Occipital lobe (tissue), 2 donors: ENCODE data around the gene PIF1. TPM values are rescaled to one million over a fixed set of nuclear protein-coding genes. Genes with fewer than 3 reads are reported as not detected.
"Not testable (repeated sequence)": the region's sequence is repeated elsewhere in the genome, so short reads cannot be mapped to it uniquely, and the experiment has no call there.

Source experiments
- DNase-seq: peaks from one replicate; lab custom pipeline; 2025; lab: John Stamatoyannopoulos, UW
- total RNA-seq: library from RNA; depleted of rRNA; stranded (reverse); fragments of >200 nt; gene quantifications from one replicate; pipeline ENCODE4 v1.2.3, GENCODE V29; 2014

Gene PIF1
- total RNA-seq, 1 donor from 2014 or later = 0.47 TPM

DNA sequence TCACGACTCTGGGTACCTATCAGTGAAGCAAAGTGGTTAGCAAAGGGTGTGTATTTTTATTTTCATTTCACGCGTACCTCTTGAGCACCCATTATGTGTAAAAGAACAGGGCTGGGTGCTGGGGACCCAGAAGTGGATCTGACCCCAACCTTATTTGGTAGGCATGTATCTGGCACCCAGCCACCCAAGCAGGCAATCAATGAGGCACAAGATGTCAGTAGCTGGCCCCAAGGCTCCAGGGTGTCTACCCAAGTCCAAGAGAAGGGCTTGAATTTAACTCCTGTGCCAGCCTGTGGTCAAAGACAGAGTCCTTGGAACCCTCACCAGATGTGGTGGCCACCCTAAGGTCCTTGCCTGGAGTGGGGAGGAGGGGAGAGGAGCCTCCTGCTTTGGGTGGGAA lies 22.0 kb upstream of the PIF1 start:
- no peak for DNase-seq

DNA sequence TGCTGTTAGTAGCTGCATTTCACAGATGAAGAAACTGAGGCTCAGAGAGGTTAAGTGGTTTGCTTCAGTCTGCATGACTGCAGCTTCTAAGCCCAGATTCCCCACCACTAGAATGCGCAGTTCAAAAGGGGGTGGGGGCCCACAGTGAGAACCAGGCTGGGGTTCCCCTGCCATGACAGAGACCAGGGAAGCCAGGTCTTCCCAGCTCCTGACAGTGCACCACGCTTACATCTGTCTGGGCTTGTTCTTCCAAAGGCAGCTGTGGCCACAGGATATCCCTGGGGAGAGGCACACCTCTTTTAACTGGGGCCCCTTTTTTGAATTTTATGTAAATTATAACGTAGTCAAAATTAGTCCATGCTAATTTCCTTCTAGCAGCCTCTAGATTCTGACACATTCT lies 21.6 kb upstream of the PIF1 start:
- DNase-seq = no peak

DNA sequence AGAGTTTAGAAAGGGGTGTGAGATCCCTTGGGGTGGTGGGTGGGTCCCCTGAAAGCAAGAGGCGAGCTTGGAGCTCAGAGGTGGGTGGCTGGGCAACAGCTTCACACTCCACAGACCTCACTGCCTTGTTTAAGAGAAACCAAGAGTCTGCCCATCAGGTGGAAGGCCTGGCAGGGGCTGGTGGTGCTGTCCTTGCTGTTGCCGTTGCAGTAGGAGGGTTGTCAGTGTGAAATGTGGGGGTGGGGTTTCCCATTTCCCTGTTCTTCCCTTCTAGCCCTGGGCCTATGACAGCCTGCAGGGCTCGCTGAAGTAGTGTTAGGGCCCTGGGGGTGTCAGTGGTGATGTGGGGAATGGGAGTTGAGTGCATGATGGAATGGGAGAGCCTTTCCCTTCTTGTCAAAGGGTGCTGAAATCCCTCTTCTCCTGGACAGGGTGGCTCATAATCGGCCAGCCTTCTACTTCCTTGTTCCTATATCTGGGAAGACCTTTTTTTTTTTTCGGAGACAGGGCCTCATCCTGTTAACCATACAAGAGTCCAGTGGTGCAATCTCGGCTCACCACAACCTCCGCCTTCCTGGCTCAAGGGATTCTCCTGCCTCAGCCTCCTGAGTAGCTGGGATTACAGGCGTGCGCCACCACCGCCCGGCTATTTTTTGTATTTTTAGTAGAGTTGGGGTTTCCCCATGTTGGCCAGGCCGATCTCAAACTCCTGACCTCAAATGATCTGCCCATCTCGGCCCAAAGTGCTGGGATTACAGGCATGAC lies 20.6 kb upstream of the PIF1 start:
- no peak for DNase-seq

DNA sequence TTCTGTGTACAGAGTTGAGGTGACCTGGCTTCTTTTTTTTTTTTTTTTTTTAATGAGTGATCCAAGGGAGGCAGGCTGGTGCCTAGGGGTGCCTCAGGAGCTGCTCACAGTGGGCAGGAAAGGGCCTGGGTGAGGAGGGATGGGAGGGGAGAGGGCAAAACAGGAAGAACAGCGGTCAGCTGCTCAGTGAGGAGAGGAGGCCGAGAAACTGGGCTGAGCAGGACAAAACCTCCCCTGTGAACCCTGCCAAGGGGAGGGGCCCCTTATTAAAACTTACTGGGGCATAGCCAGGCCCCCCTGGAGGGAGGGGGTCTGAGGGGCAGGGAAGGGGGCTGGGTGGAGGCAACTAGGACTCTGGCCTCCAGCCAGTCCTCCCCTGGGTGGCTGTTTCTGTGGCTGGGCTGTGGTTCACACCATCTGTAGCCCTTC lies 19.8 kb upstream of the PIF1 start:
- peak; percentile 32 for DNase-seq

DNA sequence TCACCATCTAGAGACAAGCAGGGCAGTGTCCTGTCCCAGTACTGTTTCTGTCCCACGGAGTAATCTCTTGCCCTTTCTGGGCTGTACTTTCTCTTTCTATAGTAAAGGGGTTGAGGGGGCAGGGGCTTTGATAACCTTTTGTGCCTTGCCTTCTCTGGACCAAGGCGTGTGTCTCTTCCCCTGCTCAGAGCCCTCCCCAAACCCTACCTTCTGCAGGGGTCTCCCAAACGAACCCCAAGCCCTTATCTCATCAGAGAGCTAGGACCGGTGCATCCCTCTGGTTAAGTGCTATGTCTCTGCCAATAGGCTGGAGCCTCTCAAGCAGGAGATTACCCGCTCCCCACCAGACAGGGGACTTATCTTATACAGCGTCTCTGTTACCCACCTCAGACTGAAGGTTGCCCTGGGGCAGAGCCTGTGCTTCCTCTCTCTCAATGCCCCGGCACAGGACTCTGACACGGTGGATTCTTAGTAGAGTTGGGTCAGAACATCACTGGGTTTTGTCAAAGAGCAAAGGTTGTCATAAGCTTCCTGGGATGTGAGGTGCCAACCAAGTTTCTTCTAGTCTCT lies 19.2 kb upstream of the PIF1 start:
- no peak for DNase-seq

DNA sequence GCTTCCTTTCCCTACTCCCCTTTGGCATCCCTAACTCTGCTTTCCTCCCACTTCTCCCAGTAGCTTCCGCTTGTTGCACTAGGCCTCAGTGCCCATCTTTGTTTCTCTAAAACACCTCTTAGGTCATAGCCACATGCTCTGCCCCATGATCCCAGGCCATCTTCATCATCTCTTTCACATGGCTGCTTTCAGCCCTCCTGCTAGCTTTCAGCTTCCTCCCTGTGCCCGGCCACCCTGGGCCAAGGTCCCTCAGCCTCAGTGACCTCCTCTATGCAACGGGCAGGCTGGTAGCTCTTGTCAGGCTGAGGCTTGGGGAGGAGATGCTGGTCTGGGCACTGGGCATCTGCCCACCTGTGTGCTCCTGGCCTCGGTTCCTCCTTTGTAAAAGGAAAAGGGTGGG lies 18.5 kb upstream of the PIF1 start:
- no peak for DNase-seq

DNA sequence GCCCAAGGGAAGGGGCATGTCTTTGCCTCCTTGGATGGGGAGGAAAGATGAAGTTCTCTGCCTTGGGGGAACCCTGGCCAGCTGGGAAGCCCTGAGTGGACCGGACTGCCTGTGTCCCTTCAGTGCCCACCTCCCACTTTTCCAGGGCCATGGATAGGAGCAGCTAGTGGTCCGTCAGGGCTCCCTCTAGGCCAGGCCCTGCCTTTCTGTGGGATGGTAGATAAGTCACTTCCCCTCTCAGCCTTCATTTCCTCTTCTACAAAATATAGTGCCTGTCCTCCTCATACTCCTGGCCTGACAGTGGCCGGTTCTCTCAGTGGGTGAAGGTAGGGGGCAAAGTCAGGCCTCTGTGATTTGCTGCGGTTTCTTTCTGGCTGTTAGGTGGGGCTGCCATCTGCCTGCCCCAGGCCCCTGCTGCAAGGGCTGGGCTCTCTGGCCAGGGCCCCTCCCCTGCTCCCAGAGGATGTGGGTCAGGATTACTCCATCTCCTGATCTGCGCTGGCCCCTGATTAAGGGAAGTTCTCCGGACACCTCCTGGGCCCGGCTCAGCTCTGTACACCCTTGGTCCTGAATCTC lies 17.6 kb upstream of the PIF1 start:
- no peak for DNase-seq

DNA sequence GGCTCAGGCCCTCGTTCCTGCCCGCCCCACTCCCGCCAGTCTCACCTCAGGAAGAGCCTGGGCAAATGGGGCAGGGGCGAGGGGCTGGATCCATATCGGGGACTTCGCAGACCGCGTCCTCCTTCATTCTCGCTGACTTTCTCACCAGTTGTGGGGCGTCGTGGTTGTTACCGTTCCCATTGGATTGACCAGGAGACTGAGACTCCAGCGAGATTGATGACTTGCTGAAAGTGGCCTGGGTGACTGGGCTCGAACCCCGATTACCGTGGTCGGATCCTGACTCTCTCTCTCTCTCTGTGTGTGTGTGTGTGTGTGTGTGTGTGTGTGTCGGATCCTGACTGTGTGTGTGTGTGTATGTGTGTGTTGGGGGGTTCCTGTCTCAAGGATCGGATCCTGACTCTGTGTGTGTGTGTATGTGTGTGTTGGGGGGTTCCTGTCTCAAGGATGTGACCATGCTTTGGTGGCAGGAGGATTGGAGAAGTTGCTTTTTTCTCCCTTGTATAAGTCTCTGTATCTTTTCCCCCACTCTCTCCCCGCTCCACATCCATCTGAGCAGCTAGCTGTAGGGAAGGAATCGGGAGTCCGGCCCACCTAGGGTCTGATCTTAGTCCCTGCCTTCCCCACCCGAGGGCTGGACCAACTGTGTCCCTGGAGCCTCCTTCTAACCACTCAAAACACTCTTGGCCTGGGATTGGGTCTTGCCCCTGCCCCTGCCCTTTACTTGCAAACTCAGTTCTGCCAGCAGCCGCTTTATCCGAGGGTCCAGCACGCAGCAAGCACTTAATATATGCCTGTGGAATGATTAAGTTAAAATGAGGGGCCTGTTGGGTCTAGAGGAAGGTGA lies 16.9 kb upstream of the PIF1 start:
- DNase-seq = no peak

DNA sequence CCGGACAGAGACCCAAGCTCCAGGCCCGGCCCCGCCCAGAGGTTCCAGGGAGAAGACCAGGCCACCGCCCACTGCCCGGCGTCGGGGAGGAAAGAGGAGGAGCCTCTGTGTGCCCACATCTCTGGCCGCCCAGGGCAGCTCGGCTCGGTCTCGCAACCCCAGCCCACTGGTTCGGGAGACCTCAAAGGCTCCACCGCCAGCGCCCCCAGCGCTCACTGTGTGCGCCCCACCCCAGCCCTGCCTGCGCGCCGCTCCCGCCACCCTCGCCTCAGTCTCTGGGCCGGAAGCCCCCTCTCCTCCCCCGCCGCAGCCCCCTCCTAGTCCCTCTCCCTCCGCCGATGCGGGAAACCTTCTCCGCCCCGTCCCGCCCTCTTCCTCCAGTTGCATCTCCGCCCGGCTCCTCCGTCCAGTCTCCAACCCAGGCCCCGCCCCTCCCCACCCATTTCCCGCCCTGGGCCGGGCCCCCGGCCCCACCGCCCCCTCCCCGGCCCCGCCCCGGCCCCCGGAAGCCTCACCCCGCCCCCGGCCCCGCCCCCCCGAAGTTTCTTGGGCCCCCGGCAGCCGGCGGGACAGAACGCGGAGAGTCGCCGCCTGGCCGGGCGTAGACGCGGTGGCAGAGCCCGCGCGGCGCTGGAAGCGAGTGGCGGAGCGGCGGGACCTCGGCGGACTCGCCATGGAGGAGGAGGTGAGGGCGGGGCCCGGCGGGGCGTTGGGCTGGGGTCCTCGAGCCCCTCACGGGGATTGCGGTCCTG lies 16.1 kb upstream of the PIF1 start, which contains the start of gene PLEKHO2:
Gene PLEKHO2, plus strand, starts transcription at position 572 of the 752 bp plus-strand sequence. Its CDS starts 102 bp downstream, at position 674.
- DNase-seq = peak; percentile 81

DNA sequence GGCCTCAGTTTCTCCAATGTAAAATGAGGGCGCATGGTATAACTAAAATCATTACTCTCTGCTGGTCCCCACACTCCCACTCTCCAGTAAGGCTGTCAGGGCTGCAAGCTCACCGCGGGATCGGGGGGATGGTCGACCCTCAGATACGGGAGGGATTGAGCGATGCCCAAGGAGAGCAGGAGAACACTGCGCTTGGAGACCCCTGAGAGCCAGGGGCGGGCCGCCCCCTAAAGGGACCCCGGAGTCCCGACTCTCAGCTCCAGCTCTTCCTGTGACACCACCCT lies 15.6 kb upstream of the PIF1 start:
- no peak for DNase-seq

DNA sequence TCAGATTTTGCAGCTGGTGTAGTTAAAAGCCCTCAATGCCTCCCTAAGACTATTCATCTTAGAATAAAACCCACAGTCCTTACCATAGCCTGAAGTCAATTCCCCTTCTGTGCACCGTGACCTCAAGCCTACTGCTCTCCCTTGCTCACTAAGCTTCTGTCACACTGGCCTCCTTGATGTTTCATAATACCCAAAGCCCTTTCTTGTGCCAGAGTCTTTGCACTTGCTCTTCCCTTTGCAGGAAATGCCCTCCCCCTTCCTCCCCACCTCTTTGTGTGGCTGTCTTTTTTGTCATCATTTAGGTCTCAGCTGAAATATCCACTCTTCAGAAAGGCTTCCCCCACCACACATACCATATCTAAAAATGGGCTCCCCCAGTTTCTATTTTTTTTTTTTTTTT lies 12.1 kb upstream of the PIF1 start:
- DNase-seq = no peak

DNA sequence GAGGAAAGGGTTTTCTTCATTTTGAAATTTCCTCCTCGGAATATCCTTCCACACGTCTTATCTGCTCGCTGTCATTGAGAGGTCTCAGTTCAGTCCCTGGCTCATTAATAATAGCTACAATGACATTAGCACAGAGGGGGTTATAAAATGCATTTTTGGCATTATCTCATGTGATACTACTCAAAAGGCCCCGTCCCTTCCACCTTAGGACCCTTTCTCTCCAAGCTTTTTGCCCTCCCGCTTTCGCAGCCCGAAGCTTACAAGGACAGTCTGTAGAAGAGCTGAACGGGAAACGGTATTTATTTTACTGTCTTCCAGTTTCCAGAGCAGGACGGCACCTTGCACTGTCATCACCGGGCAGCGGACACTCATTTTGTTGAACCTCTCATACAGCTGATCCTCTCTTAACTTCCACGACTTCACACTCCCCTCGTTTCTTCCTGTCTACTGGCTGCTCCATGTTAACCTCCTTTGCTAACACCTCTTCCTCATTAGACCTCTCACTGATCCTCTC lies 10.6 kb upstream of the PIF1 start:
- DNase-seq = no peak

DNA sequence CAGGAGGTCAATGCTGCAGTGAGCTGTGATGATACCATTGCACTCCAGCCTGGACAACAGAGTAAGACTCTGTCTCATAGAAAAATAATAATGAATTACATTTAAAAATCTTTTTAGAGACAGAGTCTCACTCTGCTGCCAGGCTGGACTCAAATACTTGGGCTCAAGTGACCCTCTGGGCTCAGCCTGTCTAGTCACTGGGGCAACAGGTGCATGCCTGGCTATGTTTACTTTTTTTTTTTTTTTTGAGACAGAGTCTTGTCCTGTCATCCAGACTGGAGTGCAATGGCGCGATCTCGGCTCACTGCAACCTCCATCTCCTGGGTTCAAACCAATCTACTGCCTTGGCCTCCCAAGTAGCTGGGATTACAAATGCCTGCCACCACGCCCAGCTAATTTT lies 8.2 kb upstream of the PIF1 start:
- no peak for DNase-seq

DNA sequence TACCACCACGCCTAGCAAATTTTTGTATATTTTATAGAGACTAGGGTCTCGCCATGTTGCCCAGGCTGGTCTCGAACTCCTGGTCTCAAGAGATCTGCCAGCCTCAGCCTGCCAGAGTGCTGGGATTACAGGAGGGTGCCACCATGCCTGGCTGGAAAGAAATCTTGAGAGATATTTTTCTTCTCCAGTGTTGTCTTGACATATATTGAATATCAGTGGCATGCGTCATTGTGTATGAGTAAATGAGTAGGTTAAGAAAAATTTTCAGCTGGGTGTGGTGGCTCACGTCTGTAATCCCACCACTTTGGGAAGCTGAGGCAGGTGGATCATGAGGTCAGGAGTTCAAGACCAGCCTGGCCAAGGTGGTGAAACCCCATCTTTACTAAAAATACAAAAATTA lies 3.5 kb upstream of the PIF1 start:
- DNase-seq = no peak

DNA sequence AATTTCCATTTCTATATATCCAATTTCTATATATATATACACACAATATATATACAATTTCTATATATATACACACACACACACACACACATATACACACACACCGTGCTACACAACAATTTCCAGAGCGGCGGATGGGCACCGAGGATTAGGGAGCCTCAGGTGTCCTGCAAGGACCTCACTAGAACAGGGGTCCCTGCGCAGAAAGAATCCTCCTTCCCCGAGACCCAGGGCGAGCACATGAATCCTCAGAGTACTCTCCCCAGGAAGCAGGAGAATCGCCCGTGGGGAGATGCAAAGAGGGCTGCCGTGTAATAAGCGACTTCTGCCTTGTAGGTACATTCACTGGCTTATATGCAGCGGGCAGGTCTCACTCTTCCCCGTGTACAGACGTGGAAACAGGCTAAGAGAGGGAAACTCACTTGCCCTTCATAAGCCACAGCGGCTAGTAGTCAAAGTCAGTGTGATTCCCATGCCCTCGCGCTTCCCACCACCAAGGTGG lies 467 bp downstream of the PIF1 start:
- DNase-seq = no peak

DNA sequence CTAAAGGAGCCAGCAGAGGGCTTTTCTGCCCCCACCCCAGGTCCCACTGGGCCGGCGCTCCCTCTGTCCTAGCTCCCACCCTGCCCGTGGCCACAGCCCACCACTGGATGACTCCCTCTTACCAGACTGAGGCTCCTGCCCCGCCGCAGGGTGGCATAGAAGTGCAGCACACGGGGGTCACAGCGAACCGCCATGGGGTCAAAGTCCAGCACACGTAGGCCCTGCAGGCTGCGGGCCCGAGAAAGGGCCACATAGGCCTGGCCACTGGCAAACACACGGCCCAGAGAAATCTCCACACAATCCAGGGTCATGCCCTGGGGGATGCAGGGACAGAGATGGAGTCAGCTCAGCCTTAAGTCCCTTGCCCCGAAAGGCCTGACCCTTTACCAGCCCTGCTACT lies 9.0 kb downstream of the PIF1 start:
- no peak for DNase-seq

DNA sequence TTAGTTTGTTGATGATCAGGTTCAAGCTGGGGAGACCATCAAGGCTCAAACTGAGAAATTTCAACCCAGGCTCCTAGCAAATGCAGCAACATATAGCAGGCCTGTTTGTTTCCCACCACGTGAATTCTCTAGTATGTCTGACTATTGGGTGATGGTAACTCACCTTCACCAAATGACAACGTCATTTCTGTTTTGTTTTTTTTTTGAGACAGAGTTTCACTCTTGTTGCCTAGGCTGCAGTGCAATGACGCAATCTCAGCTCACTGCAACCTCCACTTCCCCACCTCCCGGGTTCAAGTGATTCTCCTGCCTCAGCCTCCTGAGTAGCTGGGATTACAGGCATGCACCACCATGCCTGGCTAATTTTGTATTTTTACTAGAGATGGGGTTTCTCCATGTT lies 10.5 kb downstream of the PIF1 start:
- DNase-seq = not testable (repeated sequence)

DNA sequence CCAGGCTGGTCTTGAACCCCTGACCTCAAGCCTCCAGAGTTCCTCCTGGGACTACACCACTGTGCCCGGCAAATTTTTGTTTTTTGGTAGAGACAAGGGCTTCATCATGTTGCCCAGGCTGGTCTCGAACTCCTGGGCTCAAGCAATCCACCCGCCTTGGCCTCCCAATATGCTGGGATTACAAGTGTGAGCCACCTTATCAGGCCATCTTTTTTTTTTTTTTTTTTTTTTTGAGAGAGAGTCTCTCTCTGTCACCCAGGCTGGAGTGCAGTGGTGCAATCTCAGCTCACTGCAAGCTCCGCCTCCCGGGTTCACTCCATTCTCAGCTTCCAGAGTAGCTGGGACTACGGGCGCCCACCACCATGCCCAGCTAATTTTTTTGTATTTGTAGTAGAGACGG lies 11.2 kb downstream of the PIF1 start:
- not testable (repeated sequence) for DNase-seq

DNA sequence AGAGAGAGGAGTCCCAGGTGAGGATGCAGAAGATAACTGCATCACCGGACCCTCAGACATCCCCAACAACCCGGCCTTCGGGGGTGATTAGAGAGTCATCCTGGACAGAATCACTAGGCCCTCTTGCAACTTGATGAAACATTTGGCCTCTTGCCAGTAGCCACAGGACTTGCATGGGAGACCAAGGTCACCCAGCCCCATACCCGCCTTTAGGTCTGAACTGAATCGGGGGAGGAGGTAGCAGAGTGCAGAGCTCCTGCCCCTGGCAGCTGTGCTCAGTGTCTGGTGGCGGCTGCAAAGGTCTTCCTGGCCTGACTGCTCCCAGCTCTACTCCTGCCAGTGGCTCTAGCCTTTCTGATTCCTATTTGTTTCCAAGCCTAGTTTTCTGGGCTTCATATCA lies 12.4 kb downstream of the PIF1 start:
- no peak for DNase-seq

DNA sequence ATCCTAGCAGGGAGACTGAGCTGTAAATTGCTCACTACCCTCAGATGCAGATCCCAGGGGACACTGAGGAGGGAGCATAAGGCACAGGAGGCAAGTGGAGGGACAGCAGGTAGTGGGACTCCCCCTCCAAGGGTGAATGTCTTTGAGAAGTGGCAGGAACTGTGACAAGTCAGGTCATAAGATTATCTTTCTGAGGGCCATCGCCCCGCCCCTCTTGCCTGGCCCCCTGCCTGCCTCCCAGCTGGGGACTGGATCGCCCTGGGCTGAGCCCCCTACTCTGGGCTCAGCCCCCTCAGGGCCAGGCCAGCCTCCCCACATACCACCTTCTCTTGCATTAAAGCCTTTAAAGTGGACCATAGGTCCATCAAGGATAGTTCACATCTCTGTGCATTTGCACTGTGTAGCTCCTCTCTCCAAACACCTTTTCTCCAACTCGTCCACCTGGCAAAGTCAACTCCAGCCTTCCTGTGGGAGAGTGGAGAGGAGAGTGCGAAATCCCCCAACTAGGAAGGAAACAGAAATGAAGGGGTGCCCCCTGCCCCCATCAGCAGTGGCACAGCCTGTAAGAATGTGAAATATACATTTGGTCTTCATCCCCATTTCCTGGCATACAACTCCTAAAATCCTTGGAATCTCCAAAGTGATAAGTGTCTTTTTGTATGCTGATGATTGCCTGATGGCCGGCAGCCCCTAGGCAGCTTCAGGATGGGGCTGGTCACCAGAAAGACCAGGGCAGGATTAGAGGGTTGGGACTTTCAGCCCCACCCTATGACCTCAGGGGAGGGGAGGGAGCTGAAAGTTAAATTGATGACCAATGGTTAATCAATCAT lies 14.7 kb downstream of the PIF1 start:
- DNase-seq = no peak
